Uterus (tissue), 2 donors: Measurements from ENCODE around the gene TMCO4.

Experiments
- CTCF ChIP-seq, 4 experiments: fragments of 200-600 bp in 2 of 4; fragments of 450-650 bp in 2 of 4; sonication (generic) in 2 of 4; IDR thresholded peaks; one replicate each; pipeline ENCODE4 v1.5.1; 2016 to 2019; ENCODE audit warnings: antibody characterized with exemption in 4 of 4, mild to moderate bottlenecking in 2 of 4, moderate library complexity in 1 of 4
- POLR2A ChIP-seq, 2 donors: fragments of 450-650 bp; IDR thresholded peaks; one replicate each; pipeline ENCODE4 v1.6.1; 2016; ENCODE audit warnings: antibody characterized with exemption in 2 of 2, mild to moderate bottlenecking in 1 of 2, moderate library complexity in 1 of 2

- TF ChIP-seq CTCF (IDR thresholded peaks at IDR 0.05) (no peak), POLR2A (IDR thresholded peaks at IDR 0.05) (no peak)
Measured at GRCh38 chr1:19828546-19828945, 28.8 kb upstream of the TMCO4 start.
